GM10847 (cell line): ENCODE results near the gene DCDC2B.

Experiments
- POLR2A ChIP-seq: IDR thresholded peaks from 2 replicates; pipeline ENCODE4 v1.6.1; 2011; ENCODE audit not compliant: insufficient read length; ENCODE audit errors: extremely low read depth

DCDC2B gene

GRCh38 chr1:32205401-32206370 lies 3.2 kb upstream of the DCDC2B start, which contains the start of gene IQCC:
Gene IQCC, plus strand, starts transcription at chr1:32205671. Its CDS starts 11 bp downstream, at chr1:32205682.
- TF ChIP-seq POLR2A, result peak; percentile 77

GRCh38 chr1:32208469-32208868 lies 420 bp upstream of the DCDC2B start:
- TF ChIP-seq POLR2A, result no peak

- no peak for TF ChIP-seq POLR2A
These were observed 7.0 kb downstream of the DCDC2B start for GRCh38 chr1:32215629-32216480.

- no peak for TF ChIP-seq POLR2A
These were observed 7.7 kb downstream of the DCDC2B start for GRCh38 chr1:32216566-32216965.

- no peak for TF ChIP-seq POLR2A
These were observed 10.1 kb downstream of the DCDC2B start for GRCh38 chr1:32219022-32219421.

GRCh38 chr1:32220746-32221580 lies 12.1 kb downstream of the DCDC2B start:
- no peak for TF ChIP-seq POLR2A

- TF ChIP-seq POLR2A, result no peak
These were observed 12.7 kb downstream of the DCDC2B start for GRCh38 chr1:32221581-32221979.

GRCh38 chr1:32221980-32222755 lies 13.3 kb downstream of the DCDC2B start, which contains the start of the genes EIF3I and TMEM234:
Gene EIF3I, plus strand, starts transcription at chr1:32222407. Its CDS starts 35 bp downstream, at chr1:32222442.
Gene TMEM234, minus strand, starts transcription at chr1:32222353. Its CDS starts 31 bp downstream, at chr1:32222322.
- TF ChIP-seq POLR2A, result peak; percentile 66

GRCh38 chr1:32223683-32224082 lies 14.8 kb downstream of the DCDC2B start:
- TF ChIP-seq POLR2A, result no peak

- no peak for TF ChIP-seq POLR2A
These were observed 15.4 kb downstream of the DCDC2B start for GRCh38 chr1:32224285-32224684.

- no peak for TF ChIP-seq POLR2A
These were observed 19.9 kb downstream of the DCDC2B start for GRCh38 chr1:32228771-32229170.

- TF ChIP-seq POLR2A, result no peak
These were observed 23.0 kb downstream of the DCDC2B start for GRCh38 chr1:32231843-32232432.

GRCh38 chr1:32232558-32233304 lies 23.8 kb downstream of the DCDC2B start:
- no peak for TF ChIP-seq POLR2A

GRCh38 chr1:32234792-32235191 lies 25.9 kb downstream of the DCDC2B start:
- no peak for TF ChIP-seq POLR2A
